LNCAP (cell line): ENCODE data around the gene NACC1.

Source experiments
- TF ChIP-seq, protein P1 (sequence below): fragments of 450-650 bp; IDR thresholded peaks from 2 replicates; pipeline ENCODE4 v1.5.1; 2017; ENCODE audit warnings: mild to moderate bottlenecking

NACC1 gene

DNA sequence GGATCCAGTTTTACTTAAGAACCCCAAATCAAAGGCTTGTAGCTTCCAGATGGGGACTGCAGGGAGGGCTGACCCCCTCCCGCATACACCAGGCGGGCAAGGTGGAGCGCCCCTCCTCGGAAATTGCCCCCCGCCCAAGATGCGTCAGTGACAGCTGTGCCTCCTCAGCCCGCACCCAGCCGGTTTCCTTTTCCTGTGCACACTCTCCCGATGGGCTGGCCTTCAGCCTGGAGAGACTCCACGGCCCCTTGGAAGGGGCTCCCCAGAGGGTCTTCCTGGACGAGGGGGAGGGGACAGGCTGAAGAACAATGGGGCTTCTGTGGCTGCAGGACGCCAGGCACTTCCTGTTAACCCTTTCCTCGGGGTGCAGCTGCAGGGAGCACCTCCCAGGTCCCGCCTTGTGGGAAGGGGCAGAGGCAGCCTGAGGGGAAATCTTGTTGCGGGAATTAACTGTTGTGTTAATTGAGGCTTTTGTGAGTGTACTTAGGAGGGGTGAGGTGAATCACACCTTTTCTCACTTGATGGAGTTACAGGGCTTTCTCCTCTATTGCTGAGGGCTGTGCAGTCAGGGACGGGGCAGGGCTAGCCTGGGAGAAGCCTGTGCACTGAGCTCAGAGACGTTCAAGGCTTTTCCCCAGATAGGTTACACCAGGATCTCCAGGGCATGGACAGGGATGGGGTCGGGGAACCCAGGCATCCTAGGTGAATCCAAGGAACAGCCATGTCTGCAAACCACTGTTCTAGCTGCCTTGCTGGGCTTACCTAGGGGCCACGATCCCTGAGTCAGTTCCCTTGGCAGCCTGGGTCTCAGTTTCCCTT lies 46.5 kb downstream of the NACC1 start:
- TF ChIP-seq, protein P1, sequence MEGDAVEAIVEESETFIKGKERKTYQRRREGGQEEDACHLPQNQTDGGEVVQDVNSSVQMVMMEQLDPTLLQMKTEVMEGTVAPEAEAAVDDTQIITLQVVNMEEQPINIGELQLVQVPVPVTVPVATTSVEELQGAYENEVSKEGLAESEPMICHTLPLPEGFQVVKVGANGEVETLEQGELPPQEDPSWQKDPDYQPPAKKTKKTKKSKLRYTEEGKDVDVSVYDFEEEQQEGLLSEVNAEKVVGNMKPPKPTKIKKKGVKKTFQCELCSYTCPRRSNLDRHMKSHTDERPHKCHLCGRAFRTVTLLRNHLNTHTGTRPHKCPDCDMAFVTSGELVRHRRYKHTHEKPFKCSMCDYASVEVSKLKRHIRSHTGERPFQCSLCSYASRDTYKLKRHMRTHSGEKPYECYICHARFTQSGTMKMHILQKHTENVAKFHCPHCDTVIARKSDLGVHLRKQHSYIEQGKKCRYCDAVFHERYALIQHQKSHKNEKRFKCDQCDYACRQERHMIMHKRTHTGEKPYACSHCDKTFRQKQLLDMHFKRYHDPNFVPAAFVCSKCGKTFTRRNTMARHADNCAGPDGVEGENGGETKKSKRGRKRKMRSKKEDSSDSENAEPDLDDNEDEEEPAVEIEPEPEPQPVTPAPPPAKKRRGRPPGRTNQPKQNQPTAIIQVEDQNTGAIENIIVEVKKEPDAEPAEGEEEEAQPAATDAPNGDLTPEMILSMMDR: no peak

DNA sequence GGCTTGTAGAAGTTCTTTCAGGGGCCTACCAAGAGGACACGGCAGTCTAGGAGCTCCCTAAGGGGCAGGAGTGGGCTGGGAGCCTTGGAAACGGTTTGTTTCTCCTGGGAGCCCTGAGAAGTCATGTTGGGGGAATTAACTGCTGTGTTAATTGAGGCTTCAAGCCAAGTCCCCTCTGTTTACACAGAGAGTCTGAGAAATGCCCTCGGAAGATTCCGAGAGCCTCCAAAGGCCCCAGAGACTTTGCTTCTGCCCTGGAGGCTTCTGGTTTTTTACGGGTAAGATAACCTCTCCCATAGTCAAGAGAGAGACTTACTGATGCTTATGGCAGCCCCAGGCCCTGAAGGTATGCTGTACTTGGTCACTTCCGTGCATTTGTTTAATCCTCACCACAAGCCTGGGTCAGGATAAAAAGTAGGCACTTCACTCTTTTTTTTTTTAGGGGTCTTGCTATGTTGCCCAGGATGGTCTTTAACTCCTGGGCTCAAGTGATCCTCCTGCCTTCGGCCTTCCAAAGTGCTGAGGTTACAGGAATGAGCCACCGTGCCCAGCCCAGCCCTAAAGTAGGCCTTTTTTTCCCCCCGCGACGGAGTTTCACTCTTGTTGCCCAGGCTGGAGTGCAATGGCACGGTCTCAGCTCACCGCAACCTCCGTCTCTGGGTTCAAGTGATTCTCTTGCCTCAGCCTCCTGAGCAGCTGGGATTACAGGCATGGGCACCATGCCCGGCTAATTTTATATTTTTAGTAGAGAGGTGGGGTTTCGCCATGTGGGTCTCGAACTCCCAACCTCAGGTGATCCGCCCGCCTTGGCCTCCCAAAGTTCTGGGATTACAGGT lies 47.3 kb downstream of the NACC1 start:
- TF ChIP-seq, protein P1: no peak

DNA sequence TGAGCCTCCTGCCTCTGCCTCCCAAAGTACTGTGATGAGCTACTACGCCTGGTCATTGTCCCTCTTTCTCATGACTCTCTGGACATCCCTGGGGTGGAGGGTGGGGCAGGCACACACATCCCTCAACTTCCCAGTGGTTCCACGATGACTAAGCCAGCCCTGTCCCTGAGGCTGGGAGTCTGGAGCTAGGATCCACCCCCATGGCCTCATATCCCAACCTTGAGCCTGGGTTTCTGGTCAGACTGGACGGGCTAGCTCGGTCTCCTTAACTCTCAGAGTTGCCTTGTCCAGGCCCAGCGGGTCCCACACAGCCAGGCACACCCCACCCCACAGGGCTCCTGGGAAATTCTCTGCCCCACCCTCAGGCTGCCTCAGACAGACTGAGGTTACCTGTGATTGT lies 51.7 kb downstream of the NACC1 start:
- TF ChIP-seq, protein P1: no peak

DNA sequence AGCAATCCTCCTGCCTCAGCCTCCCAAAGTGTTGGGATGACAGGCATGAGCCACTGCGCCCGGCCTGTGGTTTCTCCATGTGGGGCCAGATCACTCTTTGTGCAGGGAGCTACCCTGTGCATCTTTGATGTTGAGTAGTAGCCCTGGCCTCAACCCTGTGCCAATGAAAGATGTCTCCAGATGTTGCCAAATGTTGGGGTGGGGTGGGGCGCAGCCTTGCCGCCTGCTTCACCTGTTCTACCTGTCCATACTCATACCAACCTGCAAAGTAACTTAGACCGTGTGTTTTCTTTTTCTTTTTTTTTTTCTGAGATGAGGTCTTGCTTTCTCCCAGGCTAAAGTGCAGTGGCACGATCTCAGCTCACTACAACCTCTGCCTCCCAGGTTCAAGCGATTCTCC lies 53.1 kb downstream of the NACC1 start:
- TF ChIP-seq, protein P1: no peak

DNA sequence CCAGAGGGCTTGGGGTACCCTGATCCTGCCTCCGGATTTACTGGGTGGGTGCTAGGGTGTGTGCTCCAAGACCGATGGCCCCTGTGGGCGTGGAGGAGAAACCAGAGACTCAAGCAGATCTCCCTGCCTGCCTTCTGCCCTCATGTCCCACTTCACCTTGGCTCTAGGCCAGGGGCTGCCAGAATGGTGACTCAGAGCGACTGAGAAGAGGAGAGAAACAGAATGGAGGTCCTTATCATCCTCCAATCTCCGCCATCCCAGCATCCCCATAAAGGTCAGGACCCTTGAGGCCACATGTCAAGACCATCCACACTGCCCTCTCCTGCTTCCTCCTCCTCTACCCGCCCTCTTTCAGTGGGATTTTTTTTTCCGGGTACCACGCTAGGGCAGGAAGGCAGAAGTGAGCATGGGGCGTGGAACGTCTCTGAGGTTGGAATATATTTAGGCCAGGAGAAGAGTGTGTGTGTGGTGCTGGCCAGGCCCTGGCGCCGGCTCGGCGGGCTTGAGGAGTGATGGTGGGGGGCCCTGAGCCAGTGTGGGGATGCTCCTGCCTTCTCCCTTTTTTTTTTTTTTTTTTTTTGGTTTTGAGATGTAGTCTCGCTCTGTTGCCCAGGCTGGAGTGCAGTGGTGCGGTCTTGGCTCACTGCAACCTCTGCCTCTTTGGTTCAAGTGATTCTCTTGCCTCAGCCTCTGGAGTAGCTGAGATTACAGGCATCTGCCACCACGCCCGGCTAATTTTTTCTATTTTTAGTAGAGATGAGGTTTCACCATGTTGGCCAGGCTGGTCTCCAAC lies 54.5 kb downstream of the NACC1 start:
- TF ChIP-seq, protein P1: no peak

DNA sequence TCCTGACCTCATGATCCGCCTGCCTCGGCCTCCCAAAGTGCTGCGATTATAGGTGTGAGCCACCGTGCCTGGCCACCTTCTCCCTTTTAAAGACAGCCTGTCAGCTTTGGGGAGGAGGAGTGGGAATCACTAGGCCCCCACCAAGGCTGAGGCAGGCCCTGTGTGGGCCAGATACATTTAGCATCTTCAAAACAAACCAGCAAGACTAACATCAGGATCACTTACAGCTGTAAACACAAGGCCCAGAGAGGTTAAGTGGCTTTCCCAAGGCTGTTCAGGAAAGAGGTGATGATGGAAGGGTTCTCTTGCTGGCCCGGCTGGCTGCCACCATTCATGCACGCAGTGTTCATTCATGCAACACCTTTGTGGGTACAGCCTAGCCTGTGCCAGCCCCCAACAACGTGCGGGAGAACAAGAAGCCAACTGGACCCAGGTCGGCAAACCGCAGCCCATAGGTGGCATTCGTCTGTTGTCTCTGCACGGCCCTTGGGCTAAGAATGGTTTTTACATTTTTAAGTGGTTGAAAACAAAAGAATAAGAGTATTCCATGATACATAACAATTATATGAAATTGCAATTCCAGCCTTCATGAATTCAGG lies 55.2 kb downstream of the NACC1 start:
- TF ChIP-seq, protein P1: no peak

DNA sequence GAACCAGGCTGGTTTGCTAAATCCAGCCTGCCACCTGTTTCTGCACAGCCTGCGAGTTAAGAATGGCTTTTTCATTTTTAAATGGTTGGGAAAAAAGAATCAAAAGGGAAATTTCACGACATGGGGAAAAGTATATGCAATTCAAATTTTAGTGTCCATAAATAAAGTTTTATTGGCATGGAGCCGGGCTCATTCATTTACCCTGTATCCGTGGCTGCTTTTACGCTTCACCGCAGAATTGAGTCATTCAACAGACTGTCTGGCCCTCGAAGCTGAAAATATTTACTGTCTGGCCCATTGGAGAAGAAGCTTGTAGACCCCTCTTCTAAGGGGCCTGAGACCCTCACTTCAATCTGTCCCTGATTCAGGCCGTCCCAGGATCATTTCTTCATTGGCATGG lies 58.3 kb downstream of the NACC1 start:
- TF ChIP-seq, protein P1: no peak
